Activated CD8-positive, alpha-beta T cell treated with anti-CD3 and anti-CD28 coated beads, Interleukin-2, amount 10 ng/mL, durations not matched to agents 7 days and 5 days (primary cell): ENCODE measurements around the gene ALX3. TPM values are rescaled to one million over a fixed set of nuclear protein-coding genes. Genes with fewer than 3 reads are reported as not detected.
A peak's percentile ranks its signal among the peaks of the same experiment; 100 is the strongest.
"Not testable (repeated sequence)": the region's sequence is repeated elsewhere in the genome, so short reads cannot be mapped to it uniquely, and the experiment has no call there.

Experiments used
- ATAC-seq: fragments of 150-1000 bp; cut with Tn5 transposase; one replicate; pipeline ENCODE4 v1.10.0; 2021; ENCODE audit warnings: moderate library complexity
- CTCF ChIA-PET: fragments of 350-600 bp; sonication (Branson Sonifier 250); formaldehyde crosslinking; loops from one replicate; lab custom pipeline; 2021; ENCODE audit warnings: antibody characterized with exemption; lab: Charles Lee
- POLR2A ChIA-PET: fragments of 350-600 bp; sonication (Branson Sonifier 250); formaldehyde crosslinking; loops from one replicate; lab custom pipeline; 2021; ENCODE audit warnings: antibody characterized with exemption; lab: Charles Lee
- DNase-seq: peaks from one replicate; pipeline ENCODE4 v3.0.0-alpha.2; 2020
- H3K27ac Mint-ChIP-seq: one replicate; pipeline ENCODE4 v1.8.0; 2021; ENCODE audit warnings: mild to moderate bottlenecking, mixed read lengths
- H3K27me3 Mint-ChIP-seq: one replicate; pipeline ENCODE4 v1.8.0; 2021; ENCODE audit warnings: low read depth, mixed read lengths
- H3K36me3 Mint-ChIP-seq: one replicate; pipeline ENCODE4 v1.8.0; 2021; ENCODE audit warnings: low read depth, mixed read lengths
- H3K4me1 Mint-ChIP-seq: one replicate; pipeline ENCODE4 v1.8.0; 2021; ENCODE audit warnings: low read depth, mixed read lengths
- H3K4me3 Mint-ChIP-seq: one replicate; pipeline ENCODE4 v1.8.0; 2021; ENCODE audit warnings: mild to moderate bottlenecking, mixed read lengths
- H3K9me3 Mint-ChIP-seq: one replicate; pipeline ENCODE4 v1.8.0; 2022; ENCODE audit warnings: mixed read lengths; ENCODE audit not compliant: insufficient read depth
- total RNA-seq, 2 experiments: library from RNA; stranded (reverse); gene quantifications; one replicate each; pipeline ENCODE4 v1.2.3, GENCODE V29; 2021

ALX3 gene
- total RNA-seq, 2 experiments from 2014 or later = not detected

GRCh38 chr1:110035236-110035752 is 35.2 kb downstream of the ALX3 start:
- no peaks in the 10 kb centered on the region for H3K9me3 Mint-ChIP-seq
- H3K36me3 Mint-ChIP-seq = peaks cover 21% of the 10 kb centered on the region
- ATAC-seq = no peak
- H3K4me1 Mint-ChIP-seq = peaks cover 56% of the 10 kb centered on the region
- POLR2A ChIA-PET = interaction anchor here (0.8 to 2.2 kb wide), 8 partner anchors 10 to 397 kb away, joined by 3 to 11 read pairs (median 3); partner anchors contain the start of genes AHCYL1 and RBM15
- H3K27ac Mint-ChIP-seq = peak overlapping the region; percentile 66
- no peak for DNase-seq
- CTCF ChIA-PET = interaction anchor here (0.8 to 5.9 kb wide), 15 partner anchors 13 to 541 kb away, joined by 3 to 41 read pairs (median 4); partner anchors contain the start of genes AHCYL1 and CYB561D1
- no peaks in the 10 kb centered on the region for H3K27me3 Mint-ChIP-seq
- peak overlapping the region; percentile 82 for H3K4me3 Mint-ChIP-seq

GRCh38 chr1:110034451-110035235 is 35.8 kb downstream of the ALX3 start, which contains the start of gene STRIP1:
Gene STRIP1 (plus strand): TSS chr1:110034624. CDS start chr1:110034638, 14 bp downstream.
- Mint-ChIP-seq H3K36me3 (peaks cover 17% of the 10 kb centered on the region), H3K27me3 (no peaks in the 10 kb centered on the region), H3K27ac (peak within 1 kb of the TSS; percentile 86), H3K4me3 (peak within 1 kb of the TSS; percentile 82), H3K4me1 (peaks cover 57% of the 10 kb centered on the region), H3K9me3 (no peaks in the 10 kb centered on the region)
- ATAC-seq (peak; percentile 92), DNase-seq (peak; percentile 96)
- ChIA-PET POLR2A (interaction anchor here (0.6 to 2.2 kb wide), 13 partner anchors 10 to 935 kb away, joined by 3 to 11 read pairs (median 3); partner anchors contain the start of genes AHCYL1, CD53, GNAI3 and RBM15), CTCF (interaction anchor here (0.8 to 5.9 kb wide), 21 partner anchors 9 to 541 kb away, joined by 3 to 41 read pairs (median 4); partner anchors contain the start of genes AHCYL1, CYB561D1 and RBM15)

GRCh38 chr1:110034040-110034450 is 36.4 kb downstream of the ALX3 start:
- H3K27ac Mint-ChIP-seq = peak overlapping the region; percentile 86
- CTCF ChIA-PET = interaction anchor here (0.9 to 5.9 kb wide), 17 partner anchors 9 to 540 kb away, joined by 3 to 41 read pairs (median 4); partner anchors contain the start of genes CYB561D1 and RBM15

GRCh38 chr1:110033421-110033820 is 37.1 kb downstream of the ALX3 start:
- ATAC-seq = no peak
- DNase-seq = no peak
- Mint-ChIP-seq H3K36me3 (peaks cover 5% of the 10 kb centered on the region), H3K27me3 (no peaks in the 10 kb centered on the region), H3K27ac (peak overlapping the region; percentile 86), H3K4me1 (peaks cover 57% of the 10 kb centered on the region), H3K4me3 (peak overlapping the region; percentile 82), H3K9me3 (no peaks in the 10 kb centered on the region)
- ChIA-PET CTCF (interaction anchor here (5.3 kb wide), 1 partner anchor 48 kb away, joined by 39 read pairs; the partner anchor contains the start of gene AHCYL1), POLR2A (no interaction called here)

More at GRCh38 chr1:110034040-110034450, 36.4 kb downstream of the ALX3 start:
- no peak for ATAC-seq
- POLR2A ChIA-PET = interaction anchor here (0.8 to 2.2 kb wide), 10 partner anchors 16 to 934 kb away, joined by 3 to 11 read pairs (median 4); partner anchors contain the start of genes AHCYL1, GNAI3 and RBM15
- peaks cover 57% of the 10 kb centered on the region for H3K4me1 Mint-ChIP-seq
- DNase-seq = no peak
- peak overlapping the region; percentile 82 for H3K4me3 Mint-ChIP-seq
- H3K9me3 Mint-ChIP-seq = no peaks in the 10 kb centered on the region
- peaks cover 11% of the 10 kb centered on the region for H3K36me3 Mint-ChIP-seq
- H3K27me3 Mint-ChIP-seq = no peaks in the 10 kb centered on the region

GRCh38 chr1:110032327-110032726 is 38.1 kb downstream of the ALX3 start:
- Mint-ChIP-seq H3K4me1 (peaks cover 57% of the 10 kb centered on the region), H3K27me3 (no peaks in the 10 kb centered on the region), H3K27ac (peak overlapping the region; percentile 4), H3K9me3 (no peaks in the 10 kb centered on the region), H3K4me3 (no peak overlapping the region), H3K36me3 (peaks cover 3% of the 10 kb centered on the region)
- ATAC-seq = no peak
- no peak for DNase-seq
- ChIA-PET CTCF (interaction anchor here (0.8 to 5.3 kb wide), 5 partner anchors 13 to 255 kb away, joined by 3 to 39 read pairs (median 3); partner anchors contain the start of gene AHCYL1), POLR2A (no interaction called here)

GRCh38 chr1:110030687-110031086 is 39.8 kb downstream of the ALX3 start:
- CTCF ChIA-PET = interaction anchor here (0.6 to 5.3 kb wide), 28 partner anchors 8 to 465 kb away, joined by 3 to 49 read pairs (median 5); partner anchors contain the start of genes AHCYL1 and RBM15
- not testable (repeated sequence) for H3K27me3 Mint-ChIP-seq, H3K9me3 Mint-ChIP-seq, ATAC-seq, DNase-seq, H3K36me3 Mint-ChIP-seq
- POLR2A ChIA-PET = interaction anchor here (1.0 kb wide), 1 partner anchor 641 kb away, joined by 3 read pairs; no protein-coding TSS in a partner anchor
- Mint-ChIP-seq H3K27ac (peak overlapping the region; percentile 92), H3K4me3 (peak overlapping the region; percentile 71), H3K4me1 (peaks cover 44% of the 10 kb centered on the region)

GRCh38 chr1:110024613-110025012 is 45.9 kb downstream of the ALX3 start:
- Mint-ChIP-seq H3K4me1 (no peaks in the 10 kb centered on the region), H3K27me3 (no peaks in the 10 kb centered on the region), H3K36me3 (peaks cover 27% of the 10 kb centered on the region), H3K9me3 (no peaks in the 10 kb centered on the region), H3K4me3 (no peak overlapping the region), H3K27ac (no peak overlapping the region)
- ChIA-PET CTCF (interaction anchor here (1.4 to 2.5 kb wide), 2 partner anchors 10 to 14 kb away, joined by 5 to 8 read pairs; partner anchors contain the start of gene STRIP1), POLR2A (no interaction called here)
- ATAC-seq (no peak), DNase-seq (no peak)

- no peak overlapping the region for H3K27ac Mint-ChIP-seq
- H3K27me3 Mint-ChIP-seq = no peaks in the 10 kb centered on the region
- CTCF ChIA-PET = interaction anchor here (1.3 to 5.5 kb wide), 3 partner anchors 9 to 245 kb away, joined by 3 to 49 read pairs (median 12); no protein-coding TSS in a partner anchor
- DNase-seq (no peak), ATAC-seq (no peak)
- H3K4me1 Mint-ChIP-seq = no peaks in the 10 kb centered on the region
- POLR2A ChIA-PET = no interaction called here
- H3K9me3 Mint-ChIP-seq = no peaks in the 10 kb centered on the region
- H3K4me3 Mint-ChIP-seq = no peak overlapping the region
- H3K36me3 Mint-ChIP-seq = peaks cover 57% of the 10 kb centered on the region
Observed at GRCh38 chr1:110021285-110021684, 49.2 kb downstream of the ALX3 start.

- ChIA-PET CTCF (interaction anchor here (0.7 to 5.5 kb wide), 9 partner anchors 8 to 378 kb away, joined by 3 to 49 read pairs (median 4); partner anchors contain the start of gene AHCYL1), POLR2A (no interaction called here)
- no peak overlapping the region for H3K4me3 Mint-ChIP-seq
- H3K4me1 Mint-ChIP-seq = no peaks in the 10 kb centered on the region
- DNase-seq = no peak
- H3K9me3 Mint-ChIP-seq = no peaks in the 10 kb centered on the region
- H3K27me3 Mint-ChIP-seq = no peaks in the 10 kb centered on the region
- no peak overlapping the region for H3K27ac Mint-ChIP-seq
- no peak for ATAC-seq
- peaks cover 63% of the 10 kb centered on the region for H3K36me3 Mint-ChIP-seq
Observed at GRCh38 chr1:110019770-110020169, 50.7 kb downstream of the ALX3 start.

GRCh38 chr1:110018396-110018795 is 52.1 kb downstream of the ALX3 start:
- peaks cover 64% of the 10 kb centered on the region for H3K36me3 Mint-ChIP-seq
- no peak overlapping the region for H3K27ac Mint-ChIP-seq
- ATAC-seq = no peak
- H3K27me3 Mint-ChIP-seq = no peaks in the 10 kb centered on the region
- no peak overlapping the region for H3K4me3 Mint-ChIP-seq
- H3K9me3 Mint-ChIP-seq = no peaks in the 10 kb centered on the region
- no peaks in the 10 kb centered on the region for H3K4me1 Mint-ChIP-seq
- no peak for DNase-seq
- ChIA-PET CTCF (interaction anchor here (1.1 to 5.5 kb wide), 5 partner anchors 11 to 378 kb away, joined by 3 to 49 read pairs (median 4); partner anchors contain the start of gene AHCYL1), POLR2A (no interaction called here)

- no peak for ATAC-seq
- POLR2A ChIA-PET = interaction anchor here (0.7 kb wide), 1 partner anchor 191 kb away, joined by 3 read pairs; no protein-coding TSS in a partner anchor
- Mint-ChIP-seq H3K27me3 (no peaks in the 10 kb centered on the region), H3K27ac (no peak overlapping the region), H3K4me1 (no peaks in the 10 kb centered on the region), H3K36me3 (peaks cover 62% of the 10 kb centered on the region), H3K9me3 (no peaks in the 10 kb centered on the region), H3K4me3 (no peak overlapping the region)
- CTCF ChIA-PET = interaction anchor here (1.1 to 5.5 kb wide), 4 partner anchors 12 to 378 kb away, joined by 3 to 49 read pairs (median 5); partner anchors contain the start of gene AHCYL1
- DNase-seq = no peak
Observed at GRCh38 chr1:110017792-110018191, 52.7 kb downstream of the ALX3 start.
